Sigmoid colon (tissue), 4 donors: ENCODE data around the gene PRKRIP1.

Experiments
- POLR2A ChIP-seq, 2 donors: fragments of 450-650 bp; IDR thresholded peaks; one replicate each; pipeline ENCODE4 v1.6.1; 2016; ENCODE audit warnings: antibody characterized with exemption in 2 of 2, mild to moderate bottlenecking in 2 of 2, moderate library complexity in 2 of 2
- POLR2AphosphoS5 ChIP-seq, 4 donors: sonication (generic); formaldehyde crosslinking; IDR thresholded peaks; one replicate each; pipeline ENCODE4 v1.6.1; 2017; ENCODE audit warnings: antibody characterized with exemption in 4 of 4
- TF ChIP-seq, protein P1 (sequence below), 4 experiments: fragments of 450-650 bp in 3 of 4; fragments of 200-600 bp in 1 of 4; IDR thresholded peaks; one replicate each; pipeline ENCODE4 v1.5.1; 2016 to 2019; ENCODE audit warnings: antibody characterized with exemption in 4 of 4, mild to moderate bottlenecking in 3 of 4, moderate library complexity in 2 of 4

DNA sequence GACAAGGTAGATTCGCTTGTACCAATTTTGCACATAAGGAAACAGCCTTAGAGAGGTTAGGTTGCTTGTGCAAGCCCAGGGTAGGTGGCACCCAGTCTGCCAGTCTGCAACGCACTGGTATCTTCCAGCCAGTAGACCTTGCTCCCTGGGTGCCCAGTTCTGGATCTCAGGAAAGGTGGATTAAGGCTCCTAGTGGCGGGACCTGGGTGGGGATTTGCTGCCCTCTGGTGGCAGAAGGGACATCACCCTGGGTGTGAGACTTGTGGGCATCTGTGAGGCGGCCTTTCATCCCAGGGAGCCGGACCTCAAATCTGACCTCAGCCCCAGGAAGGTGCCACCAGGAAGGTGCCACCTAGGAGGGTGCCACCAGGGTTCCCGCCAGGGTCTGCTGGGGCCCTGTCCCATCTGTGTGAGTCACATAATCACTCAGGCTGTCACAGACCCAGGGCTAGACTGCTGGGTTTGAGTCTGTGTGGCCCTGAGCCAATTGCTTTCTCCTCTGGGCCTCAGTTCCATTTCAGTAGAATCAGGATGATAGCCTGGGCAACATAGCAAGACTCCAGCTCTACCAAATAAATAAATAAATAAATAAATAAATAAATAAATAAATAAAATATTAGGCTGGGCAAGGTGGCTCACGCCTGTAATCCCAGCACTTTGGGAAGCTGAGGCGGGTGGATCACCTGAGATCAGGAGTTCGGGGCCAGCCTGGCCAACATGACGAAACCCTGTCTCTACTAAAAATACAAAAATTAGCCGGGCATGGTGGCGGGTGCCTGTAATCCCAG is 5.3 kb upstream of the PRKRIP1 start:
- TF ChIP-seq, protein P1, sequence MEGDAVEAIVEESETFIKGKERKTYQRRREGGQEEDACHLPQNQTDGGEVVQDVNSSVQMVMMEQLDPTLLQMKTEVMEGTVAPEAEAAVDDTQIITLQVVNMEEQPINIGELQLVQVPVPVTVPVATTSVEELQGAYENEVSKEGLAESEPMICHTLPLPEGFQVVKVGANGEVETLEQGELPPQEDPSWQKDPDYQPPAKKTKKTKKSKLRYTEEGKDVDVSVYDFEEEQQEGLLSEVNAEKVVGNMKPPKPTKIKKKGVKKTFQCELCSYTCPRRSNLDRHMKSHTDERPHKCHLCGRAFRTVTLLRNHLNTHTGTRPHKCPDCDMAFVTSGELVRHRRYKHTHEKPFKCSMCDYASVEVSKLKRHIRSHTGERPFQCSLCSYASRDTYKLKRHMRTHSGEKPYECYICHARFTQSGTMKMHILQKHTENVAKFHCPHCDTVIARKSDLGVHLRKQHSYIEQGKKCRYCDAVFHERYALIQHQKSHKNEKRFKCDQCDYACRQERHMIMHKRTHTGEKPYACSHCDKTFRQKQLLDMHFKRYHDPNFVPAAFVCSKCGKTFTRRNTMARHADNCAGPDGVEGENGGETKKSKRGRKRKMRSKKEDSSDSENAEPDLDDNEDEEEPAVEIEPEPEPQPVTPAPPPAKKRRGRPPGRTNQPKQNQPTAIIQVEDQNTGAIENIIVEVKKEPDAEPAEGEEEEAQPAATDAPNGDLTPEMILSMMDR (IDR thresholded peaks at IDR 0.05): peak; percentile 81 to 93 (median 91)
- TF ChIP-seq POLR2AphosphoS5 (IDR thresholded peaks at IDR 0.05) (no peak), POLR2A (IDR thresholded peaks at IDR 0.05) (no peak)
